Activated naive CD8-positive, alpha-beta T cell treated with anti-CD3 and anti-CD28 coated beads, Interleukin-2, amount 50 U/mL, for 24 hours (primary cell): ENCODE results near the gene ZFPM1.

ENCODE experiments used
- ATAC-seq: fragments of 150-1000 bp; cut with Tn5 transposase; one replicate; pipeline ENCODE4 v1.10.0; 2021
- DNase-seq: peaks from one replicate; pipeline ENCODE4 v3.0.0; 2021
- H3K27ac Mint-ChIP-seq: one replicate; pipeline ENCODE4 v1.8.0; 2021; ENCODE audit warnings: mild to moderate bottlenecking, mixed read lengths
- H3K27me3 Mint-ChIP-seq: one replicate; pipeline ENCODE4 v1.8.0; 2021; ENCODE audit warnings: mixed read lengths
- H3K36me3 Mint-ChIP-seq: one replicate; pipeline ENCODE4 v1.8.0; 2021; ENCODE audit warnings: low read depth, mixed read lengths
- H3K4me1 Mint-ChIP-seq: one replicate; pipeline ENCODE4 v1.8.0; 2021; ENCODE audit warnings: mixed read lengths
- H3K4me3 Mint-ChIP-seq: one replicate; pipeline ENCODE4 v1.8.0; 2021; ENCODE audit warnings: mild to moderate bottlenecking, moderate library complexity, mixed read lengths
- H3K9me3 Mint-ChIP-seq: one replicate; pipeline ENCODE4 v1.8.0; 2021; ENCODE audit warnings: mixed read lengths

The ZFPM1 gene

DNA sequence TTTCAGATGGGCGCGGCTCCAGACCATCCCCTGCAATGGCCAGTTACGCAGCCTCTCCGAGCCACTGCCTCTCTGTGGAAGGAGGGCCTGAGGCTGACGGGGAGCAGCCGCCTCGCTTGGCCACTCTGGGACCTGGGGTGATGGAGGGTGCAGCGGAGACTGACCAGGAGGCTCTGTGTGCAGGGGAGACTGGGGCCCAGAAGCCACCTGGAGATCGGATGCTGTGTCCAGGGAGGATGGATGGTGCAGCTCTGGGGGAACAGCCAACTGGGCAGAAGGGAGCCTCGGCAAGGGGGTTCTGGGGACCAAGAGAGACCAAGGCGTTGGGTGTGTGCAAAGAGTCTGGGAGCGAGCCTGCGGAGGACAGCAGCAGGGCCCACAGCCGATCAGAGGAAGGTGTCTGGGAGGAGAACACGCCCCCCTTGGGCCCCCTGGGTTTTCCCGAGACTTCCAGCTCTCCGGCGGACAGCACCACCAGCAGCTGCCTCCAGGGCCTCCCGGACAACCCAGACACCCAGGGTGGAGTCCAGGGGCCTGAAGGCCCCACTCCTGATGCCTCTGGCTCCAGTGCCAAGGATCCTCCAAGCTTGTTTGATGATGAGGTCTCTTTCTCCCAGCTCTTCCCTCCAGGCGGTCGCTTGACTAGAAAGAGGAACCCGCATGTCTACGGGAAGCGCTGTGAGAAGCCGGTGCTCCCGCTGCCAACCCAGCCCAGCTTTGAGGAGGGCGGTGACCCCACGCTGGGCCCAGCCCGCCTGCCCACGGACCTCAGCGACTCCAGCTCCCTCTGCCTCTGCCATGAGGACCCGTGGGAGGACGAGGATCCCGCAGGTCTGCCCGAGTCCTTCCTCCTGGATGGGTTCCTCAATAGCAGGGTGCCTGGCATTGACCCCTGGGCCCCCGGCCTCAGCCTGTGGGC lies 17.4 kb upstream of the ZFPM1 start:
- no peaks in the 10 kb centered on the region for H3K27me3 Mint-ChIP-seq
- H3K9me3 Mint-ChIP-seq: no peaks in the 10 kb centered on the region
- DNase-seq (no peak), ATAC-seq (no peak)
- no peak overlapping the region for H3K4me3 Mint-ChIP-seq
- H3K27ac Mint-ChIP-seq: no peak overlapping the region
- peaks cover 7% of the 10 kb centered on the region for H3K4me1 Mint-ChIP-seq
- H3K36me3 Mint-ChIP-seq: no peaks in the 10 kb centered on the region

DNA sequence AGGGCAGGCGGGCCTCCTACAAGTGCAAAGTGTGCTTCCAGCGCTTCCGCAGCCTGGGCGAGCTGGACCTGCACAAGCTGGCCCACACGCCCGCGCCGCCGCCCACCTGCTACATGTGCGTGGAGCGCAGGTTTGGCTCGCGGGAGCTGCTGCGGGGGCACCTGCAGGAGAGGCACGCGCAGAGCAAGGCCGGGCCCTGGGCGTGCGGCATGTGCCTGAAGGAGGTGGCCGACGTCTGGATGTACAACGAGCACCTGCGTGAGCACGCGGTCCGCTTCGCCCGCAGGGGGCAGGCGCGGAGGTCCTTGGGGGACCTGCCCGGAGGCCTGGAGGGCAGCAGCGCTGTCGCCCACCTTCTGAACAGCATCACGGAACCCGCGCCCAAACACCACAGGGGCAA lies 16.3 kb upstream of the ZFPM1 start:
- DNase-seq (no peak), ATAC-seq (no peak)
- Mint-ChIP-seq H3K36me3 (no peaks in the 10 kb centered on the region), H3K4me1 (peaks cover 2% of the 10 kb centered on the region), H3K27ac (no peak overlapping the region), H3K4me3 (no peak overlapping the region), H3K27me3 (no peaks in the 10 kb centered on the region), H3K9me3 (no peaks in the 10 kb centered on the region)

GRCh38 chr16:88437367-88437964 lies 15.6 kb upstream of the ZFPM1 start:
- Mint-ChIP-seq H3K36me3 (no peaks in the 10 kb centered on the region), H3K9me3 (no peaks in the 10 kb centered on the region), H3K4me3 (no peak overlapping the region), H3K27me3 (no peaks in the 10 kb centered on the region), H3K4me1 (no peaks in the 10 kb centered on the region), H3K27ac (no peak overlapping the region)
- ATAC-seq: peak; percentile 42
- peak; percentile 78 for DNase-seq

GRCh38 chr16:88438084-88438870 lies 14.8 kb upstream of the ZFPM1 start:
- DNase-seq (no peak), ATAC-seq (no peak)
- Mint-ChIP-seq H3K36me3 (no peaks in the 10 kb centered on the region), H3K4me1 (peaks cover 3% of the 10 kb centered on the region), H3K27ac (no peak overlapping the region), H3K4me3 (no peak overlapping the region), H3K27me3 (no peaks in the 10 kb centered on the region), H3K9me3 (no peaks in the 10 kb centered on the region)

DNA sequence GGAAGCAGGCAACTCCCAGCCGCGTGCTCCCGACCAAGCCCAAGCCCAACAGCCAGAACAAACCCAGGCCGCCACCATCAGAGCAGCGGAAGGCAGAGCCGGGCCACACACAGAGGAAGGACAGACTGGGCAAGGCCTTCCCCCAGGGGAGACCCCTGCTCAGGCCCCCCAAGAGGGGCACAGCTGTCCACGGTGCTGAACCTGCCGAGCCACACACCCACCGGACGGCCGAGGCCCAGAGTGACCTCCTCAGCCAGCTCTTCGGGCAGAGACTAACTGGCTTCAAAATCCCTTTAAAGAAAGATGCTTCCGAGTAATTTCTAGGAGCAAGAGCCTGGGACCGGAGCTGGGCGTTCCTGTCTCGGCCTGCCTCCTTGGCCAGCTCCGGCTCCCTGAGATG lies 14.1 kb upstream of the ZFPM1 start:
- Mint-ChIP-seq H3K27me3 (no peaks in the 10 kb centered on the region), H3K4me1 (peaks cover 3% of the 10 kb centered on the region), H3K27ac (no peak overlapping the region), H3K4me3 (no peak overlapping the region), H3K9me3 (no peaks in the 10 kb centered on the region), H3K36me3 (no peaks in the 10 kb centered on the region)
- no peak for ATAC-seq
- DNase-seq: no peak

DNA sequence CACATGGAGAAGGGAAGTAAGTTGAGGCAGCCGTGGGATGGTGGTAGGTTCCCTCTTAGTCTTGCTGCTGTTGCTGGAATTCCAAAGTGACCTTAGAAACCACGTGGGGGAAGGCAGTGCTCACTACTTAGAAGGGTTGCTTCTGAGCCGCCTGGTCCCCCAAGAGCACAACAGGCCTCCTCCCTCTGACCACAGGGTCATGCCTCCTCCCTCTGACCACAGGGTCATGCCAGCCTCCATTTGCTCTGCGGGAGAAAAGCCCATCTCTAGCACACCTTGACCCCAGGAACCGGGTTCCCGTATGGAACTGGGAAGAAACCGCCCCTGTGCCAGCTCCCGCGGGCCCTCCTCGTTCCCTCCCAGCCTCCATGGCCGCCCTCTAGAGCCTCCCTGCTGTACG lies 13.4 kb upstream of the ZFPM1 start:
- H3K27ac Mint-ChIP-seq: no peak overlapping the region
- DNase-seq (no peak), ATAC-seq (no peak)
- no peaks in the 10 kb centered on the region for H3K36me3 Mint-ChIP-seq
- no peaks in the 10 kb centered on the region for H3K27me3 Mint-ChIP-seq
- H3K4me3 Mint-ChIP-seq: no peak overlapping the region
- H3K9me3 Mint-ChIP-seq: no peaks in the 10 kb centered on the region
- H3K4me1 Mint-ChIP-seq: peaks cover 3% of the 10 kb centered on the region

DNA sequence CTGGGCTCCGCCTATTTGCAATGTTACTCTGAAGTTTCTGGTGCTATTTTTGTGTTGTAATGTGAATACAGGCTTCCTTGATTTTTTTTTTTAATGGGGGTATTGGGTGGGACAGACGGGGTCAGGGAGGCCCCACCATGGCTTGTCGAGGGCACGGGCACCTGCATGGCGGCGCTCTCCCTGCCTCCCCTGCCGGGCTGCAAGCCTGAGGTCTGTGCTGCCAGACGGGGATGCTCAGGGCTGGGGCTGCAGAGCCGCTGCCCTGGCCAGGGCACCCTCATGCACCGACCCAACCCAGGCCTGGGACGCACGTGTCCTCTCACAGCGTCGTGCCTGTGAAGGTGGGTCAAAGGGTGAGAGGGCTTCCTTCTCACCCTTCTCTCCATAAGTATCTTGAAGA lies 13.0 kb upstream of the ZFPM1 start:
- DNase-seq (no peak), ATAC-seq (no peak)
- Mint-ChIP-seq H3K27me3 (no peaks in the 10 kb centered on the region), H3K9me3 (no peaks in the 10 kb centered on the region), H3K27ac (no peak overlapping the region), H3K36me3 (no peaks in the 10 kb centered on the region), H3K4me1 (peaks cover 3% of the 10 kb centered on the region), H3K4me3 (no peak overlapping the region)

DNA sequence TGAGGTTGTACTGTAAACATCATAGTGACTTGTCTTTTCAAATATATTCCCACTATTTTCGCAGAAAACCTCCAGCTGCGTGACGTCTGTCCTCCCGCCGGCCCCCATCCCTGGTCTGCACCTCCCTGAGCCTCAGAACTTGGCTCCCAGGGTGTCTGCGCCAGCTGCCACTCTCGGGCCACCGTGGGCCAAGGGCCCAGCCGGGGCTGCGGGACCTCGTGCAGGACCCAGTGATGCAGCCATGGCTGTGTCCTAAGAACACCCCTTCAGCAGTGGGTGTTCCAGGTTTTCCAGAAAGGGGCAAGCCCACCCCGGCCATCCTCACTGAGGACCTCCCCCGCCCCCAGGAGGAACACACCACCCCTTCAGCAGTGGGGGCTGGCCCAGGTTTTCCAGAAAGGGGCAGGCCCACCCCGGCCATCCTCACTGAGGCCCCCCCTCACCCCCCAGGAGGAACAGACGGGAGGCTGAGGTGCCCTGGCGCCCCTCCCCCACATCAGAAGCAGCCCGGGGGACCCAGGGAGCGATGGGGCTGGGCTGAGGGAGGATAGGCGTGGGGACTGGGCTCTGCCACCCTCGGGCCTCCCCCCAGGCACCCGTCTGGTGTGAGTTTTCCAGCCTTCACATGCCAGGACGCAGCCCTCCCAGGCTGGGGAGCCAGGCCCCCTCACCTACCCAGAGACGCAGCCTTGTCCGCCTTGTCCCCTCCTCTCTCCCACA lies 12.2 kb upstream of the ZFPM1 start:
- no peaks in the 10 kb centered on the region for H3K9me3 Mint-ChIP-seq
- no peak overlapping the region for H3K4me3 Mint-ChIP-seq

GRCh38 chr16:88441460-88441859 lies 11.6 kb upstream of the ZFPM1 start:
- Mint-ChIP-seq H3K36me3 (no peaks in the 10 kb centered on the region), H3K27me3 (no peaks in the 10 kb centered on the region), H3K27ac (no peak overlapping the region), H3K4me3 (no peak overlapping the region), H3K9me3 (no peaks in the 10 kb centered on the region), H3K4me1 (peaks cover 3% of the 10 kb centered on the region)
- ATAC-seq (no peak), DNase-seq (no peak)

More for the DNA sequence above, 12.2 kb upstream of the ZFPM1 start:
- DNase-seq (no peak), ATAC-seq (no peak)
- Mint-ChIP-seq H3K36me3 (no peaks in the 10 kb centered on the region), H3K27ac (no peak overlapping the region), H3K27me3 (no peaks in the 10 kb centered on the region), H3K4me1 (peaks cover 3% of the 10 kb centered on the region)

DNA sequence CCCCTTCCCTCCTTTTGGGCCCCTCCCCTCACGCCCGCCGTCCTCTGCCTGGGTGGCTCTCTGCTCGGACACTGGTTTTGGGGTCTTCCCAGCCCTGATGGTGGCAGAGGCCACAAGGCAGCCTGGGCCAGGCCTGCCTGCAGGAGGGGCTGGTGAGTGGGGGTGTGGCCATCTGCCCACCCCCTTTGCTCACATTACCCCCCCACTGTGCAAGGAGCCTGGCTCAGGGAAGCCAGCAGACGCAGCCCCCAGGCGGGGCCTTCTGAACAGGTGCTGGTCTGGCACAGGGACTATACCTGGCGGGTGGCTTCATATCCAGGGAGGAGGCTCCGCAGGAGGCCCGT lies 10.7 kb upstream of the ZFPM1 start:
- ATAC-seq (no peak), DNase-seq (no peak)
- H3K27me3 Mint-ChIP-seq: no peaks in the 10 kb centered on the region
- H3K4me1 Mint-ChIP-seq: peaks cover 3% of the 10 kb centered on the region
- no peaks in the 10 kb centered on the region for H3K36me3 Mint-ChIP-seq
- H3K4me3 Mint-ChIP-seq: no peak overlapping the region
- H3K27ac Mint-ChIP-seq: no peak overlapping the region
- no peaks in the 10 kb centered on the region for H3K9me3 Mint-ChIP-seq

DNA sequence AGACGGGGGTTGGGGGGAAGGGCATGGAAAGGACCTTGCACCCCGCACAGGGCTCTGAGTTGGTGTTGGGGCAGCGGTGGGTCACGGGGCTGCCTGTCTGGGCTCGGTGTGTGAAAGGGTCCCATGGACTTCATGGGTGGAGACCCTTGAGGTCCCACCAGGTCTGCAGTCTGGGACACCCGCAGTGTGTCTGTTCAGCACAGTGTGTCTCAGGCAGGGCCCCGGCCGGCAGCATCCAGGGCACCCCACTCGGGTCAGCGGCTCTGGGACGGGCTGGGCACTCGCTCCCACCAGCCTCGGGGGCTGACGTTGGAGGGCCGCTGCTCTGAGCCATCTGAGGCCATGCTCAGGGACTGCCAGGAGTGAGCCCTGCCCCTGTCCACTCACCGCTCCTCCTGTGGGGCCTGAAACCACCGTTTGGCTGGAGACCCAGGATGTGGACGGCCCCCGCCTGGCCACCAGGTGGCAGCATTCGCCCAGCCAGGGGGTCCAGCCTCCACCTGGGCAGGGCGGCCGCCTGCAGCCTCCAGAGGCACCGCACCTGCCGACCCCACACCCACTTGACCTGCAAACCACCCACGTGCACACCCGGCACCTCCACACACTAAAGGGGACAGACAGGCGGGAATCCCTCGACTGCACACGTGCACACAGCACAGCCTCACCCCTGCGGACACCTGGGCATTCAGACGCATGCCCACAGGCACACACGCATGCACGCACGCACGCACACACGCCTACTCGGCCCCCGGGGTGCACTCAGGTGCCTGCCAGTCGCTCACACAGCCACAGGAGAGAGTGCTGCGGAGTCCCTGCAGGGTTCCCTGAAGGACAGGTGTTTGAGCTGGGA lies 10.1 kb upstream of the ZFPM1 start:
- DNase-seq: peak; percentile 85
- Mint-ChIP-seq H3K4me3 (no peak overlapping the region), H3K27ac (no peak overlapping the region), H3K27me3 (no peaks in the 10 kb centered on the region), H3K9me3 (no peaks in the 10 kb centered on the region), H3K36me3 (no peaks in the 10 kb centered on the region), H3K4me1 (peaks cover 3% of the 10 kb centered on the region)
- peak; percentile 71 for ATAC-seq

- no peaks in the 10 kb centered on the region for H3K9me3 Mint-ChIP-seq
- no peak overlapping the region for H3K4me3 Mint-ChIP-seq
- no peaks in the 10 kb centered on the region for H3K27me3 Mint-ChIP-seq
- peaks cover 3% of the 10 kb centered on the region for H3K4me1 Mint-ChIP-seq
- ATAC-seq (no peak), DNase-seq (no peak)
- H3K27ac Mint-ChIP-seq: no peak overlapping the region
- H3K36me3 Mint-ChIP-seq: no peaks in the 10 kb centered on the region
These were observed 8.1 kb upstream of the ZFPM1 start for GRCh38 chr16:88444826-88445582.

GRCh38 chr16:88445583-88445960 lies 7.5 kb upstream of the ZFPM1 start:
- no peak for DNase-seq
- no peak for ATAC-seq
- Mint-ChIP-seq H3K9me3 (no peaks in the 10 kb centered on the region), H3K36me3 (no peaks in the 10 kb centered on the region), H3K27me3 (no peaks in the 10 kb centered on the region), H3K4me1 (peaks cover 3% of the 10 kb centered on the region), H3K4me3 (no peak overlapping the region), H3K27ac (no peak overlapping the region)
